K562 (cell line): ENCODE data around the gene C10orf71. TPM values are rescaled to one million over a fixed set of nuclear protein-coding genes. Genes with fewer than 3 reads are reported as not detected.

Experiments used
- ATAC-seq: fragments of 200-7000 bp; cut with Tn5 transposase; 3 replicates; pipeline ENCODE4 v1.9.1; 2020; ENCODE audit warnings: moderate library complexity
- BruUV-seq: library from RNA; stranded (reverse); fragments of 400-500 nt; replicated peaks from 2 replicates; lab custom pipeline; 2021; lab: Mats Ljungman, UMichigan
- CTCF ChIA-PET: fragments of 300-600 bp; formaldehyde crosslinking; extraction: SDS; loops from one replicate; lab custom pipeline; 2021; ENCODE audit warnings: low intra/inter-chr PET ratio; lab: Yijun Ruan, JAX
- POLR2A ChIA-PET: fragments of 300-600, 350-650 bp; sonication (Branson Sonifier 250); formaldehyde crosslinking; extraction: SDS; loops from one replicate; lab custom pipeline; 2021; ENCODE audit warnings: antibody characterized with exemption, inconsistent platforms; lab: Yijun Ruan, JAX
- DNase-seq, 4 experiments: peaks; one replicate each; pipeline versions ENCODE4 v3.0.0 to v3.0.0-alpha.2; 2011 to 2018; ENCODE audit warnings: low spot score in 3 of 4, mixed read lengths in 3 of 4; ENCODE audit errors: extremely low read depth in 1 of 4
- FAIRE-seq: peaks from 2 replicates; lab custom pipeline; 2011; peaks lifted over from hg19 to GRCh38; lab: Jason Lieb, UNC
- H2AFZ ChIP-seq: 2 replicates; pipeline ENCODE4 v1.6.0; 2011; ENCODE audit warnings: low read depth, low read length, control low read depth, inconsistent platforms
- H3K27ac ChIP-seq: fragments of 200-600 bp; 3 replicates; pipeline ENCODE4 v1.8.0; 2011; ENCODE audit warnings: low read depth, mild to moderate bottlenecking, control low read depth, inconsistent platforms, low read length, moderate library complexity, mixed read lengths; ENCODE audit errors: extremely low read depth
- H3K27me3 ChIP-seq, 2 experiments: fragments of 300-600 bp in 1 of 2; 2 replicates in 1 of 2; 3 replicates in 1 of 2; pipeline versions ENCODE4 v1.6.0 to v1.8.0; 2011; ENCODE audit warnings: inconsistent platforms in 2 of 2, low read length in 2 of 2, mild to moderate bottlenecking in 1 of 2, mixed read lengths in 1 of 2, moderate library complexity in 1 of 2; ENCODE audit not compliant: control insufficient read depth in 2 of 2, insufficient read depth in 2 of 2
- H3K36me3 ChIP-seq: fragments of 300-600 bp; 3 replicates; pipeline ENCODE4 v1.8.0; 2011; ENCODE audit warnings: mild to moderate bottlenecking, low read length, inconsistent platforms; ENCODE audit not compliant: control insufficient read depth, insufficient read depth
- H3K4me1 ChIP-seq, 2 experiments: fragments of 200-600 bp in 1 of 2; replicated peaks in 1 of 2; 2 replicates in 1 of 2; 3 replicates in 1 of 2; pipeline versions ENCODE4 v1.5.1 to v1.8.0; 2011; ENCODE audit warnings: inconsistent platforms in 2 of 2, low read length in 2 of 2, mild to moderate bottlenecking in 1 of 2, mixed read lengths in 1 of 2, moderate library complexity in 1 of 2; ENCODE audit not compliant: control insufficient read depth in 2 of 2, insufficient read depth in 2 of 2
- H3K4me2 ChIP-seq: 2 replicates; pipeline ENCODE4 v1.6.1; 2011; ENCODE audit warnings: low read length, control low read depth, inconsistent platforms, mixed read lengths; ENCODE audit not compliant: insufficient read depth
- H3K4me3 ChIP-seq: fragments of 200-600 bp; sonication (generic), shearing (Covaris generic); 2 replicates; pipeline ENCODE4 v1.5.1; 2016; ENCODE audit warnings: control low read depth, inconsistent platforms
- H3K79me2 ChIP-seq: fragments of 200-600 bp; 3 replicates; pipeline ENCODE4 v1.8.0; 2011; ENCODE audit warnings: low read length, inconsistent platforms; ENCODE audit not compliant: control insufficient read depth, insufficient read depth
- H3K9ac ChIP-seq, 2 experiments: 2 replicates each; pipeline versions ENCODE4 v1.6.0 to v1.6.1; 2011; ENCODE audit warnings: low read depth in 2 of 2, low read length in 2 of 2, control low read depth in 1 of 2, inconsistent platforms in 1 of 2, mild to moderate bottlenecking in 1 of 2, mixed read lengths in 1 of 2; ENCODE audit not compliant: insufficient read depth in 1 of 2
- H3K9me1 ChIP-seq: one replicate; pipeline ENCODE4 v1.6.0; 2011; ENCODE audit warnings: inconsistent platforms, mild to moderate bottlenecking, low read length, moderate library complexity; ENCODE audit not compliant: control insufficient read depth, insufficient read depth
- H3K9me3 ChIP-seq: replicated peaks from 2 replicates; pipeline ENCODE4 v1.5.1; 2011; ENCODE audit warnings: low read depth, low read length, inconsistent platforms; ENCODE audit not compliant: control insufficient read depth, insufficient read depth
- H4K20me1 ChIP-seq: replicated peaks from 2 replicates; pipeline ENCODE4 v1.6.1; 2011; ENCODE audit warnings: low read length, inconsistent platforms, mixed read lengths; ENCODE audit not compliant: control insufficient read depth, insufficient read depth
- E2F8 ChIP-seq: fragments of 450-650 bp; IDR thresholded peaks from 2 replicates; pipeline ENCODE4 v1.7.1; 2018; ENCODE audit warnings: mild to moderate bottlenecking, low read depth; ENCODE audit not compliant: partially characterized antibody
- HLTF ChIP-seq: fragments of 450-650 bp; IDR thresholded peaks from 2 replicates; pipeline ENCODE4 v1.6.1; 2016
- HNRNPL ChIP-seq: fragments of 200-400 bp; formaldehyde crosslinking; IDR thresholded peaks from 2 replicates; pipeline ENCODE4 v1.6.1; 2017; ENCODE audit warnings: low read depth, mild to moderate bottlenecking, low read length
- SLC30A9 ChIP-seq: fragments of 250-450 bp; sonication (Bioruptor Pico); IDR thresholded peaks from 2 replicates; pipeline ENCODE4 v1.8.0; 2022; ENCODE audit warnings: mild to moderate bottlenecking, moderate library complexity
- SRSF9 ChIP-seq: fragments of 200-400 bp; formaldehyde crosslinking; IDR thresholded peaks from 2 replicates; pipeline ENCODE4 v1.6.1; 2017; ENCODE audit warnings: low read depth, low read length, borderline replicate concordance
- TCF7 ChIP-seq: sonication (generic); IDR thresholded peaks from 2 replicates; pipeline ENCODE4 v1.6.1; 2016; ENCODE audit warnings: antibody characterized with exemption, borderline replicate concordance
- TEAD4 ChIP-seq, 2 experiments: sonication (generic) in 1 of 2; formaldehyde crosslinking in 1 of 2; IDR thresholded peaks; 2 replicates each; pipeline versions ENCODE4 v1.6.1 to v1.8.0; 2012 to 2022; ENCODE audit warnings: borderline replicate concordance in 1 of 2, inconsistent platforms in 1 of 2, low read length in 1 of 2, mild to moderate bottlenecking in 1 of 2, missing genetic modification reagents in 1 of 2
- TFE3 ChIP-seq: fragments of 450-650 bp; formaldehyde crosslinking; IDR thresholded peaks from 2 replicates; pipeline ENCODE4 v1.4.0; 2020; ENCODE audit warnings: mild to moderate bottlenecking, mixed read lengths
- ZNF431 ChIP-seq: sonication (generic); formaldehyde crosslinking; IDR thresholded peaks from 2 replicates; pipeline ENCODE4 v1.8.0; 2022; ENCODE audit warnings: mild to moderate bottlenecking, missing genetic modification reagents
- ZNF445 ChIP-seq: fragments of 250-450 bp; sonication (Bioruptor Pico); IDR thresholded peaks from 2 replicates; pipeline ENCODE4 v1.4.0; 2020; ENCODE audit warnings: low read depth, mild to moderate bottlenecking, moderate library complexity
- ZNF79 ChIP-seq: fragments of 250-450 bp; sonication (Bioruptor Pico); IDR thresholded peaks from 2 replicates; pipeline ENCODE4 v1.4.0; 2020; ENCODE audit warnings: low read depth, mild to moderate bottlenecking, moderate library complexity
- WGBS: fragments of 100-300 bp; shearing (Covaris generic); methylation state at CpG from one replicate; pipeline ENCODE4 v1.1.6; 2016; ENCODE audit warnings: low coverage, mixed read lengths; ENCODE audit not compliant: insufficient coverage; ENCODE audit errors: missing lambda C conversion rate; 5-methylcytosine and 5-hydroxymethylcytosine counted together
- in situ Hi-C: fragments of 300-500 bp; cut with MboI; formaldehyde crosslinking; loops from 4 replicates; pipeline ENCODE4 v1.15.0; 2018; ENCODE audit warnings: inconsistent platforms, mixed read lengths
- intact Hi-C: fragments of 100-400 bp; cut with micrococcal nuclease; formaldehyde crosslinking; loops from 2 replicates; pipeline ENCODE4 v1.14.2; 2022
- polyA plus RNA-seq, 8 experiments: library from polyadenylated mRNA; depleted of rRNA in 4 of 8; stranded (reverse) in 5 of 8; unstranded in 3 of 8; fragments of >200 nt; fragmentation: Nextera tagmentation in 2 of 8; fragmentation: Illumina TruSeq in 1 of 8; extraction: Ambion mirVana in 2 of 8; extraction: Trizol in 1 of 8; gene quantifications; 2 replicates each; pipeline versions ENCODE4 v1.2.1 to v1.2.3, GENCODE V29; 2011 to 2014; ENCODE audit warnings: inconsistent platforms in 1 of 8, missing spikeins in 1 of 8
- total RNA-seq, 7 experiments: library from RNA; depleted of rRNA in 6 of 7; stranded (reverse); fragments of >200 nt in 6 of 7; fragmentation: Illumina TruSeq in 2 of 7; extraction: Trizol in 2 of 7; gene quantifications; 2 replicates each; pipeline versions ENCODE4 v1.2.1 to v1.2.3, GENCODE V29; 2011 to 2021; ENCODE audit warnings: low replicate concordance in 1 of 7
- TF ChIP-seq, protein P1 (sequence below): IDR thresholded peaks from 2 replicates; pipeline ENCODE4 v1.6.1; 2014; ENCODE audit warnings: antibody characterized with exemption
- TF ChIP-seq, protein P2 (sequence below): fragments of 250-450 bp; sonication (Bioruptor Pico); IDR thresholded peaks from 2 replicates; pipeline ENCODE4 v1.8.0; 2021; ENCODE audit warnings: mild to moderate bottlenecking, moderate library complexity

Gene C10orf71
- total and polyA plus RNA-seq, 9 of the 15 experiments (the other 6 are each of a cell fraction or from before 2014, with no cell fraction given): 0.06 to 4.5 (median 1.3) TPM

DNA sequence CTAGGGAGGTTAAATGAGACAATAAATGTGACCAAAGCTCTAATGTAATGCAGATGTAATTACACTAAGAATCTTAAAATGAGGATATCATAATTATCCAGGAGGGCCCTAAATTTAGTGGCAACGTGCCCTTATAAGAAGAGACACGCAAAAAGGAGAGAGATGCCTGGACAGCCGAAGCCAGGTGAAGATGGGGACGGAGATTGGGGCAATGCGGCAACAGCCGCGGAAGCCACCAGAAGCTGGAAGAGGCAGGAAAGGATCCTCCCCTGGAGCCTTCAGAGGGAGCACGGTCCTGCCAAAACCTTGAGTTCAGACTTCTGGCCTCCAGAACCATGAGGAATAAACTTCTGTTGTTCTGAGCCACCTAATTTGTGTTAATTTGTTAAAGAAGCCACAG, 25.3 kb upstream of the C10orf71 start (continued):
- TF ChIP-seq E2F8: no peak
- TF ChIP-seq HLTF: no peak
- no peak for TF ChIP-seq ZNF79
- TF ChIP-seq SLC30A9 (CRISPR knock-in tag): no peak
- no peak for TF ChIP-seq SRSF9
- TF ChIP-seq TFE3 (CRISPR knock-in tag): no peak

- H4K20me1 ChIP-seq: no peaks in the 10 kb centered on the region
- no peaks in the 10 kb centered on the region for H3K9me1 ChIP-seq
- no peak for FAIRE-seq
- H3K36me3 ChIP-seq: no peaks in the 10 kb centered on the region
- WGBS: 27% methylated on average over 6 of the region's 6 CpGs
- no peak overlapping the region for H3K4me3 ChIP-seq
- intact Hi-C loops: loop anchor here (5.0 kb wide), 1 partner anchor 103 kb away; no protein-coding TSS in a partner anchor
- no peak overlapping the region for H3K27ac ChIP-seq
- no peaks in the 10 kb centered on the region for H3K9me3 ChIP-seq
- no peak for ATAC-seq
- BruUV-seq: no TSS peak
- DNase-seq: no peak
- peaks cover 18 to 19% of the 10 kb centered on the region in 2 experiments for H3K4me1 ChIP-seq
- H3K27me3 ChIP-seq: no peaks in the 10 kb centered on the region
- POLR2A ChIA-PET: interaction anchor here (0.8 to 1.4 kb wide), 2 partner anchors 14 to 21 kb away, joined by 4 to 5 read pairs; no protein-coding TSS in a partner anchor
- no peak overlapping the region for H2AFZ ChIP-seq
- in situ Hi-C loops: no loop called here
- no peaks in the 10 kb centered on the region for H3K79me2 ChIP-seq
- CTCF ChIA-PET: no interaction called here
- H3K9ac ChIP-seq: no peak overlapping the region
- no peak overlapping the region for H3K4me2 ChIP-seq
- TF ChIP-seq TEAD4 (IDR thresholded peaks at IDR 0.05; ENCODE audit: low read length) (no peak), TEAD4 (CRISPR knock-in tag; IDR thresholded peaks at IDR 0.05; ENCODE audit: borderline replicate concordance) (no peak), ZNF431 (CRISPR knock-in tag) (no peak), TCF7 (no peak), ZNF445 (CRISPR knock-in tag) (no peak), HNRNPL (no peak)
- TF ChIP-seq, protein P1, sequence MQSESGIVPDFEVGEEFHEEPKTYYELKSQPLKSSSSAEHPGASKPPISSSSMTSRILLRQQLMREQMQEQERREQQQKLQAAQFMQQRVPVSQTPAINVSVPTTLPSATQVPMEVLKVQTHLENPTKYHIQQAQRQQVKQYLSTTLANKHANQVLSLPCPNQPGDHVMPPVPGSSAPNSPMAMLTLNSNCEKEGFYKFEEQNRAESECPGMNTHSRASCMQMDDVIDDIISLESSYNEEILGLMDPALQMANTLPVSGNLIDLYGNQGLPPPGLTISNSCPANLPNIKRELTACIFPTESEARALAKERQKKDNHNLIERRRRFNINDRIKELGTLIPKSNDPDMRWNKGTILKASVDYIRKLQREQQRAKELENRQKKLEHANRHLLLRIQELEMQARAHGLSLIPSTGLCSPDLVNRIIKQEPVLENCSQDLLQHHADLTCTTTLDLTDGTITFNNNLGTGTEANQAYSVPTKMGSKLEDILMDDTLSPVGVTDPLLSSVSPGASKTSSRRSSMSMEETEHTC: no peak
- TF ChIP-seq, protein P2, sequence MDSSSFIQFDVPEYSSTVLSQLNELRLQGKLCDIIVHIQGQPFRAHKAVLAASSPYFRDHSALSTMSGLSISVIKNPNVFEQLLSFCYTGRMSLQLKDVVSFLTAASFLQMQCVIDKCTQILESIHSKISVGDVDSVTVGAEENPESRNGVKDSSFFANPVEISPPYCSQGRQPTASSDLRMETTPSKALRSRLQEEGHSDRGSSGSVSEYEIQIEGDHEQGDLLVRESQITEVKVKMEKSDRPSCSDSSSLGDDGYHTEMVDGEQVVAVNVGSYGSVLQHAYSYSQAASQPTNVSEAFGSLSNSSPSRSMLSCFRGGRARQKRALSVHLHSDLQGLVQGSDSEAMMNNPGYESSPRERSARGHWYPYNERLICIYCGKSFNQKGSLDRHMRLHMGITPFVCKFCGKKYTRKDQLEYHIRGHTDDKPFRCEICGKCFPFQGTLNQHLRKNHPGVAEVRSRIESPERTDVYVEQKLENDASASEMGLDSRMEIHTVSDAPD (CRISPR knock-in tag): no peak
Measured at GRCh38 chr10:49274886-49275285, 24.1 kb upstream of the C10orf71 start.
